ENCODE data around the gene ELP2.

ELP2 gene

GRCh38 chr18:36107477-36107876 is 22.2 kb upstream of the ELP2 start:
- ChIA-PET CTCF (interaction anchor here (1.0 to 1.6 kb wide), 5 partner anchors 8 to 178 kb away, joined by 3 to 5 read pairs (median 5); no protein-coding TSS in a partner anchor), POLR2A (no interaction called here)
- TF ChIP-seq, protein P1, sequence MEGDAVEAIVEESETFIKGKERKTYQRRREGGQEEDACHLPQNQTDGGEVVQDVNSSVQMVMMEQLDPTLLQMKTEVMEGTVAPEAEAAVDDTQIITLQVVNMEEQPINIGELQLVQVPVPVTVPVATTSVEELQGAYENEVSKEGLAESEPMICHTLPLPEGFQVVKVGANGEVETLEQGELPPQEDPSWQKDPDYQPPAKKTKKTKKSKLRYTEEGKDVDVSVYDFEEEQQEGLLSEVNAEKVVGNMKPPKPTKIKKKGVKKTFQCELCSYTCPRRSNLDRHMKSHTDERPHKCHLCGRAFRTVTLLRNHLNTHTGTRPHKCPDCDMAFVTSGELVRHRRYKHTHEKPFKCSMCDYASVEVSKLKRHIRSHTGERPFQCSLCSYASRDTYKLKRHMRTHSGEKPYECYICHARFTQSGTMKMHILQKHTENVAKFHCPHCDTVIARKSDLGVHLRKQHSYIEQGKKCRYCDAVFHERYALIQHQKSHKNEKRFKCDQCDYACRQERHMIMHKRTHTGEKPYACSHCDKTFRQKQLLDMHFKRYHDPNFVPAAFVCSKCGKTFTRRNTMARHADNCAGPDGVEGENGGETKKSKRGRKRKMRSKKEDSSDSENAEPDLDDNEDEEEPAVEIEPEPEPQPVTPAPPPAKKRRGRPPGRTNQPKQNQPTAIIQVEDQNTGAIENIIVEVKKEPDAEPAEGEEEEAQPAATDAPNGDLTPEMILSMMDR (IDR thresholded peaks at IDR 0.05; ENCODE audit: control extremely low read depth, extremely low read depth, low read depth, missing control alignments), result no peak
- no peak for DNase-seq (ENCODE audit: extremely low spot score)

- ChIA-PET CTCF (interaction anchor here (1.0 to 1.5 kb wide), 5 partner anchors 9 to 177 kb away, joined by 3 to 5 read pairs (median 5); no protein-coding TSS in a partner anchor), POLR2A (no interaction called here)
- DNase-seq (ENCODE audit: extremely low spot score), result no peak
- TF ChIP-seq, protein P1 (IDR thresholded peaks at IDR 0.05; ENCODE audit: control extremely low read depth, extremely low read depth, low read depth, missing control alignments), result no peak
Measured at GRCh38 chr18:36108196-36108595, 21.5 kb upstream of the ELP2 start.

- TF ChIP-seq, protein P1 (IDR thresholded peaks at IDR 0.05; ENCODE audit: control extremely low read depth, extremely low read depth, low read depth, missing control alignments), result no peak
- ChIA-PET CTCF (interaction anchor here (0.6 to 1.5 kb wide), 5 partner anchors 9 to 176 kb away, joined by 3 to 5 read pairs (median 4); no protein-coding TSS in a partner anchor), POLR2A (no interaction called here)
- no peak for DNase-seq (ENCODE audit: extremely low spot score)
Measured at GRCh38 chr18:36108601-36109000, 21.1 kb upstream of the ELP2 start.

DNA sequence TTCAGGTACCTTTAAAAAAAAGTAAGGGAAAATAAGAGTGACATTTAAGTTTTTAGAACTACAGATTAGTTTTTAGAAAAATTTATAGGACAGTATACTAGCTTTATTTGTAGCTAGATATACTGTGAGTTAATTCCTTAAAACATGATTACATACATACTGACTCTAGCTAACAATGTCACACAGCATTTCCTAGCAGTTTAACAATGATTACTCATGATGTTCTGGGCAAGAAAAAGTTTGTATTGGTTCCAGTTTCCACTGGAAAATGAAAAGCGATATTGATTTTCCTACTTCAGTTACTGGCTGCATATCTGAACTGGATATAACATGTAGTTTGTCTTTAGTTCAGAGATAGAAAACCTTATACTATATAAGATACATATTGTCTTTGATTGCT is 20.0 kb upstream of the ELP2 start:
- TF ChIP-seq, protein P1 (IDR thresholded peaks at IDR 0.05; ENCODE audit: control extremely low read depth, extremely low read depth, low read depth, missing control alignments), result no peak
- CTCF ChIA-PET, result interaction anchor here (0.8 to 1.1 kb wide), 2 partner anchors 11 to 12 kb away, joined by 3 read pairs; no protein-coding TSS in a partner anchor
- POLR2A ChIA-PET, result no interaction called here
- no peak for DNase-seq (ENCODE audit: extremely low spot score)

GRCh38 chr18:36112302-36112701 is 17.4 kb upstream of the ELP2 start:
- POLR2A ChIA-PET, result no interaction called here
- CTCF ChIA-PET, result interaction anchor here (1.2 kb wide), 3 partner anchors 9 to 17 kb away, joined by 3 read pairs; partner anchors contain the start of gene SLC39A6
- TF ChIP-seq, protein P1 (IDR thresholded peaks at IDR 0.05; ENCODE audit: control extremely low read depth, extremely low read depth, low read depth, missing control alignments), result no peak
- DNase-seq (ENCODE audit: extremely low spot score), result no peak

GRCh38 chr18:36114251-36114650 is 15.4 kb upstream of the ELP2 start:
- TF ChIP-seq, protein P1 (IDR thresholded peaks at IDR 0.05; ENCODE audit: control extremely low read depth, extremely low read depth, low read depth, missing control alignments), result no peak
- ChIA-PET CTCF (no interaction called here), POLR2A (no interaction called here)
- no peak for DNase-seq (ENCODE audit: extremely low spot score)
